Measurements from ENCODE around the gene FRG2B. TPM values are rescaled to one million over a fixed set of nuclear protein-coding genes. Genes with fewer than 3 reads are reported as not detected.
"Not testable (repeated sequence)": the region's sequence is repeated elsewhere in the genome, so short reads cannot be mapped to it uniquely, and the experiment has no call there.

Gene FRG2B
- total RNA-seq, 1 donor from 2014 or later = not detected

DNA sequence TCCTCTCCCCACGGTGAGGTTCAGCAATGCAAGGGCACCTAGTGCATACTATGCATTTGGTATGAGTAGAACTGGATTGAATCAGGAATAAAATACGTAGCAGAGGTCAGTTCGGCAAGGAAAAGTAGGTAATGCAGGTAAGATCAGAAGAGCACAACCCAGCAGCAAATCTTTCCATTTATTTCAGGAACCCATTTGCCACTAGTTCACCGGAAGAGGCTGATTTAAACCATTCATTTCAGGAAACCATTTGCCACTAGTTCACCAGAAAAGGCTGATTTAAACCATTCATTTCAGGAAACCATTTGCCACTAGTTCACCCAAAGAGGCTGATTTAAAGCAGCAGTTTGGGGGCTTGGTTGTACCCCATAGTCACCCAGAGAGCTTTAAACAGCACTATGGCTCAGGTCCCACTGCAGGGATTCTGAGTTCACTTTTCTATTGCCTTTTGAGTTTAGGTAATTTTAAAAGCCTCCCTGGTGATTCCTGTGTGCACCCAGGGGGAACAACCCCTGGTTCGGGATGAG, 4.2 kb upstream of the FRG2B start:
- not testable (repeated sequence) for H3K27me3 ChIP-seq (ENCODE audit: control insufficient read depth in 3 of 3, insufficient read depth in 3 of 3, low read length in 3 of 3); H3K9me3 ChIP-seq (ENCODE audit: control insufficient read depth in 3 of 3, low read length in 3 of 3); H3K4me3 ChIP-seq (ENCODE audit: low read length in 3 of 3)

GRCh38 chr10:133622544-133622943, 4.1 kb downstream of the FRG2B start:
- not testable (repeated sequence) for H3K27ac ChIP-seq (ENCODE audit: low read depth, low read length); H3K9me3 ChIP-seq (ENCODE audit: control insufficient read depth in 3 of 3, low read length in 3 of 3); H3K4me1 ChIP-seq (ENCODE audit: control insufficient read depth in 3 of 3, insufficient read depth in 3 of 3, low read length in 3 of 3); H3K36me3 ChIP-seq (ENCODE audit: control insufficient read depth in 3 of 3, insufficient read depth in 3 of 3, low read length in 3 of 3); H3K9ac ChIP-seq (ENCODE audit: low read depth in 1 of 3, low read length in 3 of 3); H3K4me3 ChIP-seq (ENCODE audit: low read length in 3 of 3)
- peaks cover 8 to 22% (median 14%) of the 10 kb centered on the region in 3 donors for H3K27me3 ChIP-seq (ENCODE audit: control insufficient read depth in 3 of 3, insufficient read depth in 3 of 3, low read length in 3 of 3)

More for the DNA sequence above, 4.2 kb upstream of the FRG2B start:
- not testable (repeated sequence) for H3K27ac ChIP-seq (ENCODE audit: low read depth, low read length); H3K9ac ChIP-seq (ENCODE audit: low read depth in 1 of 3, low read length in 3 of 3); H3K4me1 ChIP-seq (ENCODE audit: control insufficient read depth in 3 of 3, insufficient read depth in 3 of 3, low read length in 3 of 3); H3K36me3 ChIP-seq (ENCODE audit: control insufficient read depth in 3 of 3, insufficient read depth in 3 of 3, low read length in 3 of 3)

GRCh38 chr10:133618851-133619250, 7.7 kb downstream of the FRG2B start:
- Histone ChIP-seq H3K36me3 (ENCODE audit: control insufficient read depth in 3 of 3, insufficient read depth in 3 of 3, low read length in 3 of 3) (no peaks in the 10 kb centered on the region), H3K9ac (ENCODE audit: low read depth in 1 of 3, low read length in 3 of 3) (no peak overlapping the region), H3K4me1 (ENCODE audit: control insufficient read depth in 3 of 3, insufficient read depth in 3 of 3, low read length in 3 of 3) (no peaks in the 10 kb centered on the region), H3K9me3 (ENCODE audit: control insufficient read depth in 3 of 3, low read length in 3 of 3) (no peaks in the 10 kb centered on the region), H3K27ac (ENCODE audit: low read depth, low read length) (no peak overlapping the region), H3K4me3 (ENCODE audit: low read length in 3 of 3) (no peak overlapping the region), H3K27me3 (ENCODE audit: control insufficient read depth in 3 of 3, insufficient read depth in 3 of 3, low read length in 3 of 3) (peaks cover 8 to 22% (median 14%) of the 10 kb centered on the region in 3 donors)

DNA sequence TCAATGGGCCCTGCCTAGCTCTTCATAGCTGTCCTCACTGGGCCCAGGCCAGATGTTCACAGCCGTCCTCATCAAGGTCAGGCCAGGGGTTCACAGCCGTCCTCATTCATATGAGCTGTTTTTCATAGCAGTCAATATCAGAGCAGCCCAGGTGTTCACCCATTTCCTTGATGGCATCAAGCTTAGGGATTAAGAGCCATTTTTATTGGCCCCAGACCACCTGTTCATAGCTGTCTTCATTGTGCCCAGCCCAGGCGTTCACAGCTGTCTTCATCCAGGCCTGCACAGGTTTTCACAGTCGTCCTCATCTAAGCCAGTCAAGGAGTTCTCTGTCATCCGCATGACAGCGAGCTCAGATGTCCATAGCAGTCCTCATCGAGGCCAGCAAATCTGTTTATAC, 9.4 kb downstream of the FRG2B start:
- H3K36me3 ChIP-seq (ENCODE audit: control insufficient read depth in 3 of 3, insufficient read depth in 3 of 3, low read length in 3 of 3) = no peaks in the 10 kb centered on the region
- H3K27ac ChIP-seq (ENCODE audit: low read depth, low read length) = no peak overlapping the region
- no peaks in the 10 kb centered on the region for H3K9me3 ChIP-seq (ENCODE audit: control insufficient read depth in 3 of 3, low read length in 3 of 3)
- H3K4me1 ChIP-seq (ENCODE audit: control insufficient read depth in 3 of 3, insufficient read depth in 3 of 3, low read length in 3 of 3) = no peaks in the 10 kb centered on the region
- H3K9ac ChIP-seq (ENCODE audit: low read depth in 1 of 3, low read length in 3 of 3) = no peak overlapping the region
- no peak overlapping the region for H3K4me3 ChIP-seq (ENCODE audit: low read length in 3 of 3)
- peaks cover 14 to 22% (median 17%) of the 10 kb centered on the region in 3 donors for H3K27me3 ChIP-seq (ENCODE audit: control insufficient read depth in 3 of 3, insufficient read depth in 3 of 3, low read length in 3 of 3)

- no peak overlapping the region for H3K4me3 ChIP-seq (ENCODE audit: low read length in 3 of 3)
Observed at GRCh38 chr10:133616371-133617130, 10.0 kb downstream of the FRG2B start.

GRCh38 chr10:133614830-133615580, 11.6 kb downstream of the FRG2B start:
- Histone ChIP-seq H3K27me3 (ENCODE audit: control insufficient read depth in 3 of 3, insufficient read depth in 3 of 3, low read length in 3 of 3) (peaks cover 1 to 12% (median 12%) of the 10 kb centered on the region in 3 donors), H3K9ac (ENCODE audit: low read depth in 1 of 3, low read length in 3 of 3) (no peak overlapping the region), H3K4me1 (ENCODE audit: control insufficient read depth in 3 of 3, insufficient read depth in 3 of 3, low read length in 3 of 3) (no peaks in the 10 kb centered on the region), H3K36me3 (ENCODE audit: control insufficient read depth in 3 of 3, insufficient read depth in 3 of 3, low read length in 3 of 3) (no peaks in the 10 kb centered on the region), H3K4me3 (ENCODE audit: low read length in 3 of 3) (no peak overlapping the region), H3K27ac (ENCODE audit: low read depth, low read length) (no peak overlapping the region), H3K9me3 (ENCODE audit: control insufficient read depth in 3 of 3, low read length in 3 of 3) (no peaks in the 10 kb centered on the region)

More at GRCh38 chr10:133616371-133617130, 10.0 kb downstream of the FRG2B start:
- Histone ChIP-seq H3K9ac (ENCODE audit: low read depth in 1 of 3, low read length in 3 of 3) (no peak overlapping the region), H3K36me3 (ENCODE audit: control insufficient read depth in 3 of 3, insufficient read depth in 3 of 3, low read length in 3 of 3) (no peaks in the 10 kb centered on the region), H3K27ac (ENCODE audit: low read depth, low read length) (no peak overlapping the region), H3K27me3 (ENCODE audit: control insufficient read depth in 3 of 3, insufficient read depth in 3 of 3, low read length in 3 of 3) (peaks cover 14 to 16% (median 14%) of the 10 kb centered on the region in 3 donors), H3K9me3 (ENCODE audit: control insufficient read depth in 3 of 3, low read length in 3 of 3) (no peaks in the 10 kb centered on the region), H3K4me1 (ENCODE audit: control insufficient read depth in 3 of 3, insufficient read depth in 3 of 3, low read length in 3 of 3) (no peaks in the 10 kb centered on the region)

GRCh38 chr10:133613699-133614098, 12.9 kb downstream of the FRG2B start:
- H3K4me3 ChIP-seq (ENCODE audit: low read length in 3 of 3) = no peak overlapping the region
- no peak overlapping the region for H3K27ac ChIP-seq (ENCODE audit: low read depth, low read length)
- no peaks in the 10 kb centered on the region for H3K36me3 ChIP-seq (ENCODE audit: control insufficient read depth in 3 of 3, insufficient read depth in 3 of 3, low read length in 3 of 3)
- no peaks in the 10 kb centered on the region for H3K4me1 ChIP-seq (ENCODE audit: control insufficient read depth in 3 of 3, insufficient read depth in 3 of 3, low read length in 3 of 3)
- H3K27me3 ChIP-seq (ENCODE audit: control insufficient read depth in 3 of 3, insufficient read depth in 3 of 3, low read length in 3 of 3) = peaks cover 0 to 17% (median 14%) of the 10 kb centered on the region in 3 donors
- no peaks in the 10 kb centered on the region for H3K9me3 ChIP-seq (ENCODE audit: control insufficient read depth in 3 of 3, low read length in 3 of 3)
- H3K9ac ChIP-seq (ENCODE audit: low read depth in 1 of 3, low read length in 3 of 3) = no peak overlapping the region

DNA sequence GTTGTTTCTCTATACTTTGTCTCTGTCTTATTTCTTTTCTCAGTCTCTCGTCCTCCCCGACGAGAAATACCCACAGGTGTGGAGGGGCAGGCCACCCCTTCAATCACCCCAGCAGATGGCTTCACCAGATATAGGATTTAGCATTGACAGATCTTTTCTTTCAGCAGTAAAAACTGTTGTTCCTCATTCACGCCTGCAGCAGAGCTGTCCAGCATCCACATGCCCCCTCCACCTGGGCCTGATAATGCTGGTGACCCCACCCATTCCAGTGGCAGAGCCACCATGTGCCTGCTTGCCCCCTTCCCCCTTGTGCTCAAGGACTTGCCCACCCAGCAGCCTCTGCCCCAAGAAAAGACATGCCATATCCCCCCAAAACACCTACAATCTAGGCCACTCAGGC, 15.5 kb downstream of the FRG2B start:
- Histone ChIP-seq H3K9ac (ENCODE audit: low read depth in 1 of 3, low read length in 3 of 3) (no peak overlapping the region), H3K27ac (ENCODE audit: low read depth, low read length) (no peak overlapping the region), H3K27me3 (ENCODE audit: control insufficient read depth in 3 of 3, insufficient read depth in 3 of 3, low read length in 3 of 3) (peaks cover 5 to 17% (median 14%) of the 10 kb centered on the region in 3 donors), H3K4me3 (ENCODE audit: low read length in 3 of 3) (no peak overlapping the region), H3K9me3 (ENCODE audit: control insufficient read depth in 3 of 3, low read length in 3 of 3) (no peaks in the 10 kb centered on the region), H3K4me1 (ENCODE audit: control insufficient read depth in 3 of 3, insufficient read depth in 3 of 3, low read length in 3 of 3) (no peaks in the 10 kb centered on the region), H3K36me3 (ENCODE audit: control insufficient read depth in 3 of 3, insufficient read depth in 3 of 3, low read length in 3 of 3) (no peaks in the 10 kb centered on the region)

- Histone ChIP-seq H3K9ac (ENCODE audit: low read depth in 1 of 3, low read length in 3 of 3) (no peak overlapping the region), H3K4me3 (ENCODE audit: low read length in 3 of 3) (no peak overlapping the region), H3K9me3 (ENCODE audit: control insufficient read depth in 3 of 3, low read length in 3 of 3) (no peaks in the 10 kb centered on the region), H3K27me3 (ENCODE audit: control insufficient read depth in 3 of 3, insufficient read depth in 3 of 3, low read length in 3 of 3) (peaks cover 14 to 17% (median 16%) of the 10 kb centered on the region in 3 donors), H3K36me3 (ENCODE audit: control insufficient read depth in 3 of 3, insufficient read depth in 3 of 3, low read length in 3 of 3) (no peaks in the 10 kb centered on the region), H3K4me1 (ENCODE audit: control insufficient read depth in 3 of 3, insufficient read depth in 3 of 3, low read length in 3 of 3) (no peaks in the 10 kb centered on the region), H3K27ac (ENCODE audit: low read depth, low read length) (no peak overlapping the region)
Observed at GRCh38 chr10:133608855-133609254, 17.7 kb downstream of the FRG2B start.

- H3K4me3 ChIP-seq (ENCODE audit: low read length in 3 of 3); H3K27ac ChIP-seq (ENCODE audit: low read depth, low read length); H3K9me3 ChIP-seq (ENCODE audit: control insufficient read depth in 3 of 3, low read length in 3 of 3); H3K36me3 ChIP-seq (ENCODE audit: control insufficient read depth in 3 of 3, insufficient read depth in 3 of 3, low read length in 3 of 3); H3K4me1 ChIP-seq (ENCODE audit: control insufficient read depth in 3 of 3, insufficient read depth in 3 of 3, low read length in 3 of 3); H3K9ac ChIP-seq (ENCODE audit: low read depth in 1 of 3, low read length in 3 of 3): not testable (repeated sequence)
- H3K27me3 ChIP-seq (ENCODE audit: control insufficient read depth in 3 of 3, insufficient read depth in 3 of 3, low read length in 3 of 3) = peaks cover 7 to 19% (median 11%) of the 10 kb centered on the region in 3 donors
Observed at GRCh38 chr10:133603434-133603833, 23.2 kb downstream of the FRG2B start.

Data from skeletal muscle tissue (tissue), 4 donors.